GM21528 (cell line): ENCODE data around the gene RTL1.

ENCODE experiments used
- ATAC-seq: cut with Tn5 transposase; IDR thresholded peaks from one replicate; pipeline ENCODE4 v1.9.1; 2021; ENCODE audit warnings: mild to moderate bottlenecking, moderate library complexity; ENCODE audit not compliant: unreplicated experiment, low FRiP score

The RTL1 gene

GRCh38 chr14:100836941-100837804, 66.3 kb downstream of the RTL1 start:
- ATAC-seq, result no peak

GRCh38 chr14:100836311-100836805, 67.2 kb downstream of the RTL1 start:
- no peak for ATAC-seq

GRCh38 chr14:100835548-100836310, 67.8 kb downstream of the RTL1 start:
- no peak for ATAC-seq

- ATAC-seq, result no peak
Observed at GRCh38 chr14:100834794-100835547, 68.6 kb downstream of the RTL1 start.

- ATAC-seq, result no peak
Observed at GRCh38 chr14:100834082-100834793, 69.3 kb downstream of the RTL1 start.

- ATAC-seq, result no peak
Observed at GRCh38 chr14:100832311-100832960, 71.1 kb downstream of the RTL1 start.

- no peak for ATAC-seq
Observed at GRCh38 chr14:100830681-100831080, 72.8 kb downstream of the RTL1 start.
